HG02571 (cell line): ENCODE measurements around the gene DPP10.
"Not testable (repeated sequence)": the region's sequence is repeated elsewhere in the genome, so short reads cannot be mapped to it uniquely, and the experiment has no call there.

Source experiments
- ATAC-seq: cut with Tn5 transposase; IDR thresholded peaks from one replicate; pipeline ENCODE4 v1.9.1; 2021; ENCODE audit warnings: mild to moderate bottlenecking, moderate library complexity; ENCODE audit not compliant: unreplicated experiment

DPP10 gene

DNA sequence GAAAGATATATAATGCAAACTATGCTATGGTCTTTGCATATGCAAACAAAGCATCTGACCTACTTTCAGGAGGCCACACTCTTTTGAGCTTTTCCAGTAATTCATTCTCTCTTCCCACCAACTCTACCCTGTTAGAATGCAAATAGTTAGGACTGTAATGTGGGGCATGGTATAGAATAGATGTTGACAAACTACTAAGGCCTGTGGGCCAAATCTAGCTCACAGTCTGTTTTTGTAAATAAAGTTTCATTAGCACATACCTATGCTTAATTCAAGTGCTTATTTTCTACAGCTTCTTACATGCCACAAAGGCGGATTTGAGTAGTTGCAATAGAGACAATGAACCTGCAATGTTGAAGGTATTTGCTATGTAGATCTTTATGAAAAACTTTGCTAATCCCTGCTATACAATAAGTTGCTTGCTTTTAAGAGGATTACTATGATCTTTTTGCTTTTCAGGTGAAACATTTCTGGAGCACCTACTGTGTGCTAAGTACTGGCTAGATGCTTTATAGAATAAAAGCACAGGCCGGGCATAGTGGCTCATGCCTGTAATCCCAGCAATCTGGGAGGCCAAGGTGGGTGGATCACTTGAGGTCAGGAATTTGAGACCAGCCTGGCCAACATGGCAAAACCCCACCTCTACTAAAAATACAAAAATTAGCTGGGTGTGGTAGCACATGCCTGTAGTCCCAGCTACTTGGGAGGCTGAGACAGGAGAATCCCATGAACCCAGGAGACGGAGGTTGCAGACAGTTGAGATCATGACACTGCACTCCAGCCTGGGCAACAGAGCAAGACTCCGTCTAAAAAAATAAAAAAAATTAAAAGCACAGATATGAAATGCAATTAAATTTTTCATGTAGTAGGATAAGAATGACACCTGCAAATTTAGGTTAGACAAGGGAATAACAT is 267.8 kb downstream of the DPP10 start:
- no peak for ATAC-seq

- ATAC-seq: no peak
Measured at GRCh38 chr2:114714313-114714712, 271.9 kb downstream of the DPP10 start.

DNA sequence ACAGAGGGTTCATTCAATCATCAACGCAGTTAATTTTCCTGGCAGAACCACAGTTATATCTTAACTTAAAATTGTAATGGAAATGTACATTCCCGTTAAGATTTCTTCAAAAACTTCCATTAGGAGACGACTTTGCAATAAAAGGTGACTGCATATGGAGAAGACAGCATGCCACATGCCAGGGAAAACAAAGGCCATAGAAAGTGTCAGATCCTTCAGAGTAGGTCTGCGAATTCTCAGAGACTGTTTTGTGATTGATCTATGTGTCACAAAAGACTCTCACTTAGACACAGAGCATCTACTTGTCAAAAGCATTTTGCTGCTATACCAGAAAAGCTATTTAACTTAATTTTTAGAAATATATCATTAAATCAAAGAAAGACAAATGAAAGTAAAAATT is 274.6 kb downstream of the DPP10 start:
- ATAC-seq: no peak

DNA sequence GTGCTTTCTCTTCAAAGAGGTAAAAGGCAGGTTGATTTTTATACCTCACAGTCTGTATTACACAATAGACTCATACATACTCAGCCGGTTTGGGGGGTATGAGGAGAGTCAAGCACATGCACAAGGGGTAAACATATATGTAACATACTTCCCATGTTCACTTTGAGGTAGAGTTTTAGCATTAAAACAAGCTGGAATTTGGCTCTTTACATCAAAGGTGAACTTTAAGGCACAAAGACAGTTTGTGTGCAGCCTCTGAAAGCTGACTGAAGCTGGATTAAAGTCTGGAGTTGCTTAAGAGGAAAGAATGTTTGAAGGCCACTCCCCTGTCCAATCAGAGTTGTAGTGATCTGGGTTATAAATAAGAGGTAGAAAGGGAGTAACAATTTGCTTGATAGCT is 282.0 kb downstream of the DPP10 start:
- ATAC-seq: no peak

DNA sequence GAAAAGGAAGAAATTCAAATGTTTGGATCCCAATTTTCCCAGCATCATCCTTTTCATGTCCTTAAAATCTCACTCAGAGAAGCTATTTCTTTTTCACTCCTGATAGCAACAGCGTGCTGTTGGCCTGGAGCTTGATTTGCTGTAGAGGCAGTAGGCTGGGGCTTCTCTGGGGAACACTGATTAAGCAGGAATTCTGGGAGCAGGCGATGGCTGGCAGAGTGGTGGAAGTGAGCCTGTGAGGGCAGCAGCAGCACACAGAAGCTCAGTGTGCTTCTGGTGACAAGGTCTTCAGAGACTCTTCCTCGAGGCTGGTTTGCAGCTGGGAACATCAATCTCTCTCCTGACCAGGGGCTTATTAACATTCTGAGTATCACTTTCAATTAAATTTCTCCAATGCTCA is 284.6 kb downstream of the DPP10 start:
- ATAC-seq: no peak

- no peak for ATAC-seq
Measured at GRCh38 chr2:114728372-114728771, 285.9 kb downstream of the DPP10 start.

DNA sequence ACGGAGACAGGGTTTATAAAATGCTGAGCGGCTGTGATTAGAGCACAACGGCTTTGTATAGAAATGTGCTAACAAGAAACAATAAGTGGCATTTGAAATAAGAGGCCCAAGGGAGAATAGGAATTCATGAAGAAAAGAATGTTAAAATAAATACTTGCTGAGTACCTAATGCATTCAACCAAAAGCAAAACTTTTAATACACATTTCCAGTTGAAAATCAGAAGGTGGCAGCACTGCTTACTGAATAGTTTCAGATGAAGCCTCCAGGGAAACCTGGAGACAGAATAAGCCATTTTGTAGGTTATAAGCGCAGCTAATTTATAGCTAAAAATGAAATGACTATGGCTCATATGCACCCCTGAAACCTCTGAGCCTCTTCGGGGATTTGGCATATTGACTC is 286.6 kb downstream of the DPP10 start:
- ATAC-seq: no peak

GRCh38 chr2:114735126-114735525 is 292.7 kb downstream of the DPP10 start:
- no peak for ATAC-seq

GRCh38 chr2:114742245-114742644 is 299.8 kb downstream of the DPP10 start:
- ATAC-seq: no peak

- no peak for ATAC-seq
Measured at GRCh38 chr2:114745700-114746099, 303.3 kb downstream of the DPP10 start.

DNA sequence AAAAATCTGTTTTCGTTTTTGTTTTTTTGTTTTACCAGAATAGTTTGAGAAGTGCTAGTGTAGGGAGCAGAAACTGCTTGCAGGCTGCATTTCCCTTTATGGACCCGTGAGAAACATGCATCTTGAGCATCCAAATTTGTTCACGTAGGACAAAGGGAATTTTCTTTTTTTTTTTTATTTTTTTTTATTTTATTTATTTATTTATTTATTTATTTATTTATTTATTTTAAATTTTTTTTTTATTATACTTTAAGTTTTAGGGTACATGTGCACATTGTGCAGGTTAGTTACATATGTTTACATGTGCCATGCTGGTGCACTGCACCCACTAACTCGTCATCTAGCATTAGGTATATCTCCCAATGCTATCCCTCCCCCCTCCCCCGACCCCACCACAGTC is 305.7 kb downstream of the DPP10 start:
- not testable (repeated sequence) for ATAC-seq

GRCh38 chr2:114752425-114752824 is 310.0 kb downstream of the DPP10 start:
- no peak for ATAC-seq

GRCh38 chr2:114753145-114753544 is 310.7 kb downstream of the DPP10 start:
- ATAC-seq: no peak

DNA sequence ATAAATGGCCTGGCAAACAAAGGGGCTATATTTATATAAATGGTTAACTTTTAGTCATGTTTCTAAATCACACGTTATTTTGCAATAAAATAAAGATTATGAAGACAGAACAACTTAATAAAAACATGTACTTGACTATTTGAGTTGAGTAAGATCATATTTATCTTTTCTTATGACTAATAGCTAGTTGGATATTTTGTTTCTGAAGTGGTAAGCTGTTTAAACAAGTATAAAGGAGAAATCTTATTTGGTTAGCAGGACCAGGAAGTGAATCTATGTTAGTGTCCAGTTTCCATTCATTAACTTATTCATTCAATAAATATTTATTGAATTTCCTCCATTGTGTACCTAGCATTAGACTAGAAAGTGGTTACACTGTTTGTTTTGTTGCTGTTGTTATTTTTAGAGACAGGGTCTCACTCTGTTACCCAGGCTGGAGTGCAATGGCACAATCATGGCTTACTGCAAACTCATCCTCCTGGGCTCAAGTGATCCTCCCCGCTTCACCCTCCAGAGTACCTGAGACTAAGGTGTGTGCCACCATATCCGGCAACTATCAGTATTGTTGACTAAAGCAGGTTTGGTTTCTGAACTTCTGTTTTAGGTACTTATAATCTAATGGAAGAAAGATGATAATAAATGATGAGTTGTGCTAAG is 312.6 kb downstream of the DPP10 start:
- ATAC-seq: no peak

DNA sequence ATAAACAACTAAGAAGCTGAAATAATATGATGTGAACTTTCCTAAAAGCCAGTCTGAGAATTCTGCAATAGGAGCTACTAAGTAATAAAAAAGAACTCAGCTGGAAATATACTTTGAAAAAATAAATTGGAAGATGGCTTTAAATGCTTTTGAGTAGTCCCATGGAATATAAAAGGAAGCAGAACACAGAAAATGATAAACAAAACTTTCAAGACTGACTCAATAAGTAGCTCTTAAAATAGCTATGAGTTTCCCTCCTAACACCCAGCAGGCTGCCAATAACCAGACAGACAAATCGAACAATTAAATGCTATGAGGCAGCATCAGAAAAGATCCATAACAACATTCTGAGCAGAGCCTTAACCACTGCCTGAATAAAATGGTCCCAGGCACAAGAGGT is 319.9 kb downstream of the DPP10 start:
- no peak for ATAC-seq

GRCh38 chr2:114762986-114763385 is 320.5 kb downstream of the DPP10 start:
- no peak for ATAC-seq

GRCh38 chr2:114769110-114769509 is 326.7 kb downstream of the DPP10 start:
- ATAC-seq: no peak

DNA sequence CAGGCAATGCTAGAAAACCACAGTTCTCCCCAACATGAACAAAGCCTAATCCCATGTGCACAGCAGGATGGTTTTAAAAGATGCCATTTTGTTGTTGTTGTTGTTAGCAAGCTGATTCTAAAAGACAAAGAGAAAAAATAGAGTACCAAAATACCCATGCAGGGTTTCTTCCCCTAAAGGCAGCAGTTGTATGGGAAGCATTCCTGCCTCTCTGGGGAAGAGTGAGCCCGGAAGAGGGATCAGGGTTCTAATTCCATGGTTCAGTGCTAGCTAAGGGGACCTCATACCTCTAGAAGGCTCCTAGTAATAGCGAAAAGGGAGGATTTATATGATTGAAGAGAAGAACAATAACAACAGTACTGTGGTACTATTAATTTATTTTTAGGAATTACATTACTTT is 327.6 kb downstream of the DPP10 start:
- no peak for ATAC-seq

DNA sequence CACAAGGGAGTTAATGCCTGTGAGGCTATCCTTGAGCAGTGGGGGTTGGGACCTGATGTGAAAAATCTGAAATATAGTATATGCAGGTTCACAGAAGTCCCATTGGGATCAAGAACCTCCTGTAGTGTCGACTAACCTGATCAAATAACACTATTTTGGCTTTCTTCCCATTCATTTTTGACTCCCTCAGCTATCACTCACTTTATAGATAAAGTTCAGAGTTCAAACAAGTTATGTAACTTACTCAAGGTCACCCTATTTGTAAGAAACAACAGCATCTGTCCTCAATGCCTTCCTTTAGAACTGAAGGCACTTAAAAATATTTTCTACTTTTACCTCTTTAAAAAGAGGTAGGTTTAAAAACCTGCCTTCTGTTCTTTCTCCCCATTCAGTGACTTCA is 341.6 kb downstream of the DPP10 start:
- ATAC-seq: no peak

GRCh38 chr2:114784890-114785583 is 342.6 kb downstream of the DPP10 start:
- no peak for ATAC-seq

GRCh38 chr2:114786901-114787300 is 344.5 kb downstream of the DPP10 start:
- ATAC-seq: no peak

- no peak for ATAC-seq
Measured at GRCh38 chr2:114787486-114787885, 345.0 kb downstream of the DPP10 start.
